NCI-H2029 treated with DMSO at 0.1 percent for 48 hours (cell line): ENCODE measurements around the gene LAP3.
"Not testable (repeated sequence)": the region's sequence is repeated elsewhere in the genome, so short reads cannot be mapped to it uniquely, and the experiment has no call there.

Experiments used
- DNase-seq: peaks from one replicate; lab custom pipeline; 2025; lab: John Stamatoyannopoulos, UW

The LAP3 gene

GRCh38 chr4:17562157-17562556, 14.8 kb upstream of the LAP3 start:
- DNase-seq = no peak

DNA sequence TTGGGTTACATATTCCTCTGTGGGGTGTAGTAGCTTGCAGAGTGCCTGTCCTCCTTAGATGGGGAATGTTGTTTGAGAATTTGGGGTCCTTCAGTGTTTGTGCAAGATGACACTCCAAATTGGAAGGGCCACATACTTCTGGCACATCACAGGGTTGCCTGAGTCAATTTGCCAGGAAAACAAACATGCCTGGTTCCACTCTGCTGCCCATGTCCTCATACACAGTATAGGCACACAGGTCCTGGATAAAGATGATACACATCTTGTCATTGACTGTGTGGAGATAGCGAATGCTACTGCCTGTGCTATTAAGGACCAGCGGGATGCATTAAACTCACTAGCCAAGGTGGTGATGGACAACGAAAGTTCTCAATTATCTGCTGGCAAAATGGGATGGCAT, 11.2 kb upstream of the LAP3 start:
- DNase-seq = no peak

- no peak for DNase-seq
Measured at GRCh38 chr4:17567271-17567670, 9.7 kb upstream of the LAP3 start.

- no peak for DNase-seq
Measured at GRCh38 chr4:17574206-17574605, 2.8 kb upstream of the LAP3 start.

DNA sequence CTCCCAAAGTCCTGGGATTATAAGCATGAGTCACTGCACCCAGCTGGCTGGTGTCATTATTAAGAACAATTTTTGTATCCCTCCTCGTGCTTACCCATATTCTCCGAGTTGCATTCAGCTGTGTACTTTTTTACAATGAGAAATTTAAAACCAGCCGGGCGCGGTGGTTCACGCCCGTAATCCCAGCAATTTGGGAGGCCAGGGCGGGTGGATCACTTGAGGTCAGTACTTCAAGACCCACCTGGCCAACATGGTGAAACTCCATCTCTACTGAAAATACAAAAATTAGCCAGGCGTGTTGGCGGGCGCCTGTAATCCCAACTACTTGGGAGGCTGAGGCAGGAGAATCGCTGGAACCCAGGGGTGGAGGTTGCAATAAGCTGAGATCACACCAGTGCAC, 1.8 kb upstream of the LAP3 start:
- not testable (repeated sequence) for DNase-seq

DNA sequence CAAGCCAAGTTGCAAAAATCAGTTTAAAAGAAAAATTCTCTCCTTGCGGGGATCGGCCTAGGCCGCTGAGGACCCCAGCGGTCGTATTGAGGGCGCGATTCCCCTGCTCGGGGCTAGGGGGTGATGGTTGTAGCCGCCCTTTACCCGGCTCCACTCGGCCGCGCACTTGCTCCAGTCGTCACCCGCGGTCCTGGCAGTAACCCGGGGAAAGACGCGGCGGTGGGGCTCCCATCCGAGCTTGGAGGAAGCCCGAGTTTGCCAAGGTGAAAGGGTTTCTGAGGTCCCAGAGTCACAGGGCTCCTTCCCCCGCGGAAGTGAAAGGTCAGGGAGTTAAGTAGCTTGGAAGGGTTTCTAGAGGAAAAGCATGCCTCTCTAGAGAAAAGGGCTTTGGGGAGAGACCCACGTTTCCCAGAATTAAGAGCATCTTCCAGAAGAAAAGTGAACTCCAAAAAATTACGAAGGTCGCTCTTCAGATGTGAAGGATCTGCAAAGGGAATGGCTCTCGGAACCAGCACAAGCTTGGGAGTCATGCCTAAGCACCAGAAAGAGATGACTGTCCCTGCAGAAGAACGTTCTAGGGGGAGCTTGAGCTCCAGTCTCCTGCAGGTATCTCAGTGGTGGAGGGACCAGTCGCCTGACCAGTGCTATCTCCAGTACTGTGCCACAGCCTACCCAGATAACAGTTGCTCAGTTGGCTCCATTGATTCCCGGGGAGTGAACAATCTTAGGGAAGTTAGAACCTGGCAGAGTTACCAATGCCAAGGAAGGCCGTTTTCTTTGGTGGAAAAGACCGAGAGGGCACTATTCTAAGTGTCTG, 875 bp downstream of the LAP3 start:
- no peak for DNase-seq

DNA sequence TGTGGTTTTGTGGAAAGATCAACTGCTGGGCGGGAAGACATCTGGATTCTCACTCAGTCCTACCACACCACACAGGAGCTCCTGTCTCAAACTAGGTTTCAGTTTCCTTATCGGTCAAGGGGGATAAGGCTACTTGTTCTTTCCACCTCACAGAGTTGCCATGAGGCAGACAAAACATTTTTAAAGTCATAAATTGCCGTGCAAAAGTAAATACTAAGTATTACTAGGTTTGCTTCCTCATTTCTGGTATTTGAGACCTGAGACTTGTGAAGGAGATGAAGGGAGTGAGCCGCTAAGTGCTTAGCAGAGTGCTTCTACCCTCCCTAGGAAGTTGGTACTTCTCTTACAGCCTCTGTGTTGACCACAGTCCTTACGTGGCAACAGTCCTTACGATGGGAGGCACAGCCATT, 1.5 kb downstream of the LAP3 start:
- DNase-seq = no peak

DNA sequence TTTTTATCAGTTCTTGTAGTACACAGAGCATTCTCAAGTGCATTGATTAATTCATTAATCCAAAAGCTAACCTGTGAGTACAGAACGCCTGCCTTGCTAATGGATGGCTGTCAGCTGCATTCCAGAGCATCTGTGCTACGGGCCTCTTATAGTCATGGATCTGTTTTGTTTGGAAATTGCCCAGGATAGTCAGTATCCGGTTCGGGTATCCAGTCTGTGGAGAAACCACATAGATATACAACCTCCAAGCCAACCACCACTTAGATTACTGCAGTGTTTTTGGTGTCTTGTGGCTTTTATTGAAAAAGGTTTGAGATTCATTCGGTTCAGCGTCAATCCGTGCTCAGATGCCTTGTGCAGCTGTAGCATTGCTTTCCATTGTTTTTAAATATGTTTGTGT, 4.0 kb downstream of the LAP3 start:
- DNase-seq = no peak

DNA sequence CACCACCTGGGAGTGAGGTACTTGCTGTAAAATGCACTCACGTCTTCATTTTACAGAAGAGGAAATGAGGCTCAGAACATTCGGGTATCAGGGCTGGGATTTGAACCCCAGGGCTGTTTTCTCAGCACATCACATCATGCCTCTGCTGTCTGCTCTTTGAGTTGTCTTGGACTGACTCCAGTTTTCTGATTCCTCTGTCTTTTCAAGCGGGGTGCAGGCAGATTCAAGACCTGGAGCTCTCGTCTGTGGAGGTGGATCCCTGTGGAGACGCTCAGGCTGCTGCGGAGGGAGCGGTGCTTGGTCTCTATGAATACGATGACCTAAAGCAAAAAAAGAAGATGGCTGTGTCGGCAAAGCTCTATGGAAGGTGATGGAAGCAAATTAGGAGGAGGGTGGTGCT, 6.3 kb downstream of the LAP3 start:
- no peak for DNase-seq

- DNase-seq = no peak
Measured at GRCh38 chr4:17583941-17584340, 6.9 kb downstream of the LAP3 start.

GRCh38 chr4:17584521-17585213, 7.7 kb downstream of the LAP3 start:
- DNase-seq = no peak

DNA sequence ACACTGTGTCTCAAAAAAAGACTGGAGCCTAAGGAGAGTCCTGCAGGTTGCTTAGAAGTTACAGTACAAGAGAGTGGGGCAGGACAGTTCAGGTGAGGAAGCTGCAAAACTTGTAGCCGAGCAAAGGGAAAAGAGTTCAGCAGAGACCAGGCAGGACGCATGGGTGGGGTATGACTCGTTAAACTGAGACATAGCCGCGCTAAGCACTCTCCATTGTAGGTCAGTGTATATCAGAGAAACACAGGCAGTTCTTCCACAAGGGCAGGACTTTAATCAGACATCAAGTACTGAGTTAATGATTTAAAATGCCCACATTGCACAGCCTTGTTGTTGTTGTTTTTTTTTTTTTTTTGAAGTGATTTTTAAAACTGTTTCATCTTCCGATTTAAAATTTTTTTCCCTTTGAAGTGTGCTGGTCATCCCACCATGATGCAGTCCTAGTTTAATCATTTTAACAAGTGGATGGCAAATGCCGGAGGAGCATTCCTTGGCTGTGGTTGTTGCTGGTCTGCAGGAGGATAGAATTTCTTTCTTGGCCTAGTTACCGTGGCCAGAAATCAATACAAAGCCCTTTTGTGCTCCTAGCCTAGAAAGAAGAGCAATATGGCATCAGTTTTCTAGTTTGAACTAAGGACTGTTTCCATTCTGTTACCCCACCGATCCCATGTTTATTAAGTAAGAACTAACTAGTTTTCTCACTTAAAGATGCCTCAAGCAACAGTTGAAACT, 10.3 kb downstream of the LAP3 start:
- no peak for DNase-seq

DNA sequence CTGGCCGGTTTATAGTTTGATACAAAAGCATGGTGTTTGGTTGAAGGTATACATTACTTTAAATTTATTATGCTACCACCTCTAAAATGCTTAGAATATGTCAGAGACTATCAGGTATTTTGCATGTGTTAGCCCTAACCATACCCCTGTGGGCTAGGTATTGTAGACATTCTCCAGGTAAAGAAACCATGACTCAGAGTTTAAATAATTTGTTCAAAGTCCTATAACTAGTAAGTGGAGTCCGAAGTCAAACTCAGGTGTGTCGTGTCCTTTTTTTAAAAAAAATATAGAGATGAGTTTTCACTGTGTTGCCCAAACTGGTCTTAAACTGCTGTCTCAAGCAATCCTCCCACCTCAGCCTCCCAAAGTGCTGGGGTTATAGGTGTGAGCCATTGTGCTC, 12.4 kb downstream of the LAP3 start:
- no peak for DNase-seq

DNA sequence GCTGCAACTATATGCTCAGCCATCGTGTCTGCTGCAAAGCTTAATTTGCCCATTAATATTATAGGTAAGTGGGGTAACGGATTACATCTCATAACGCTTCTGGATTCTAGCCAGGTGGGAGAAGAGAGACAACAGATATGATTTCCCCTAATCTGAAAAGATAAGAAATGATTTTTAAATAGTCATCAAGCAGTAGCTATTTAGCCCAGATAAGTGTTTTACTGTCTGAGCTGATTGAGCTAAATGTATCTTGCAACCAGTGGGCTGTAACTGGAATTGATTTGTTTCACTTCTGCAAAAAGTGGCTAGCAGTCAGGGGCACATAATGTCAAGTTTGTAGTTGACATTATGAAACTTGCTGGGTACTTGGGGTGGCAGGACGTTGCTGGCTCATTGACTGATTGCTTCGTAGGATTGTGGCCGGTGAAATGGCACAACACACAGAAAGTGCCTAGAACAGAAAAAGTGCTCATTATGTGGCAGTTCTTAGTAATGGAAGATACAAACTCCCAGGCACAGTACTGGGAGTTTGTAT, 18.5 kb downstream of the LAP3 start:
- no peak for DNase-seq

DNA sequence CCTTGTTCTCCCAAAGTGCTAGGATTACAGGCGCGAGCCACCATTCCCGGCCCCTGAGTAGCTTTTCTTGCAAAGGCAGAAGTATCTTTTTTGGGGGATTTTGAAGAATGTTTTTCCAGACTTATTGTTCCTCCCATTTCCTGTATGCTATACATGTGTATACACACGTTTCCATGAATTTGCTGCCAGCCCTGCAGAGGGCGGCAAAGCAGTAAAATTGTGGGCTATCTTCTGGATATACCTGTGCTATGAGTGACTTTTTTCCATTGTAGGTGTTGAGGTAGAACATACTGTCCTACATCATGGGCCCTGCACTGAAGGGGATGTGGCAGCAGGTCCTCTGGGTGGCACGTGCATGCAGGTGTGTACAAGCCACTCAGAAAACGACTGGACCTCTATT, 20.5 kb downstream of the LAP3 start:
- no peak for DNase-seq

DNA sequence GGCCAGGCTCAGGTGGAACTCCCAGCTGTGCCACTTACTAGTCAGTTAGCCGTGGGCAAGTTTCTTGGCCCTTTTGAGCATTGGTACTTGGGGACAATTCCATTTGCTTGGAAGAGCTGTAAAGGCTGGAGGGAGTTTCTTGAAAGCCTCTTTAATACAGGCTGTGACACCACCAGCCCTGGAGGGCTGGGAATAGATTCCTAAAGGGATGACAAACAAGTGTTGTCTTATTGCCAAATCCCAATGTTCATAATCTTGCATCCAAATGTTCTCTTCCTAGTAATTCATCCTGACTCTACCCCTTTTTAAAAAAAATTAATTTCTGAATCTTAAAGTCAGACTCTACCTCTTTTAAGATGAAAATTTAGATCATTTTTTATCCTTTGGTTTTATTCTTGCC, 22.8 kb downstream of the LAP3 start:
- no peak for DNase-seq

GRCh38 chr4:17605236-17605635, 28.2 kb downstream of the LAP3 start:
- DNase-seq = no peak

GRCh38 chr4:17613761-17614415, 36.9 kb downstream of the LAP3 start:
- DNase-seq = no peak

DNA sequence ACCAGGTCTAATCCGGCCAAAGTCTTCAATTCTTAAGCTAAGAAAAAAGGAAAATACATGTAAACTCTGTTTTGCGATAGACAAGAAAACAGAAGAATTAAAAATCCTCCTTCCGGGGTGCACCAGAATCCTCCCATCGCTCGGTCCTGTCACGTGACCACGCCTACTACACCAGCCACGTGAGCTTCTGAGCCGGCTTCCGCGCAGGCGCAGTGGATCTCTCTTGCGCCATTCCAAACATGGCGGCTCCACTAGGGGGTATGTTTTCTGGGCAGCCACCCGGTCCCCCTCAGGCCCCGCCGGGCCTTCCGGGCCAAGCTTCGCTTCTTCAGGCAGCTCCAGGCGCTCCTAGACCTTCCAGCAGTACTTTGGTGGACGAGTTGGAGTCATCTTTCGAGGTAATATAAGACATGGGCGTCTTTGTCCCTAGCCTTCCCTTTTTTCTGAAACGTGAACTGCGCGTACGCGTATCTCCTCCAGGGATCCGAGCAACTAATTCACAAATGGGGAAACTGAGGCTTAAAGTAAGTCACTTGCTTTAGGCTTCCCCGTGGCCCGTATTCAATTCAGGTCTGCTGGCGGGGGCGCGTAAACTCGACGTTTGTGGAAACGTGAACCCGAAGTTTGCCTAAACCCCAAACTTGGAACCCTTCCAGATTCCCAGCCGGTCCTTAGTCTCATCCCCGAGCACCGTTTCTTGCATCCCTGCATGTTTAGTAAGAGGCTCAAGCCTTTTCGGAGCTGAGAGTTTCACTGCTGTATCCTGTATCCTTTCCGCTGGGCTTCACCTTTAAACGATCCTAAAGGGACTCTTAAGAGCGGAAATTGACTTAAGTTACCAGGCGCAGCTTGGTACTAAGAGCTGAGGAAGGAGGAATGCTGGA, 37.7 kb downstream of the LAP3 start, which contains the start of gene MED28:
Gene MED28, plus strand, starts transcription at position 226 of the 884 bp plus-strand sequence. Its CDS starts 14 bp downstream, at position 240.
- peak; percentile 84 for DNase-seq

DNA sequence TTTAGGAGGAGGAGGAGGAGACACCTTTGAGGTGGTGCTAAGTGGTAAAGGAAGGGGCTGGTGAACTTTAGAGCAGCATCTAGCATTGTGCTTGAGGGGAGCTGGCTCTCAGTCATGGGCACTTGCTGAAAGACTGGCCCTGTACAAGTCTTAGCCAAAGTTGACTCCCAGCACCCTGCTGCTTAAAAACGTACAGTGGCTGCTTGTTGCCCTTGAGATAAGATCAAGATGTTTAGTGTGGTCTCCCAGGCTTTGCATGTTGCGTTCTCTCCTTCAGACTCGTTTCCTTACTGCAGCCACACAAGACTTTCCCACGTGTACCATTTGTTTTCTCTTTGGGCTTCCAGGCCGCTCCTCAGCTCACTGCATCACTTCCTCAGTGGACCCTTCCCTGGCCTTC, 39.3 kb downstream of the LAP3 start:
- no peak for DNase-seq

GRCh38 chr4:17618926-17619325, 41.9 kb downstream of the LAP3 start:
- no peak for DNase-seq
